Measurements from ENCODE around the gene INVS. TPM values are rescaled to one million over a fixed set of nuclear protein-coding genes. Genes with fewer than 3 reads are reported as not detected.

Gene INVS
- total and polyA plus RNA-seq, 11 donors, result 2.5 to 10.4 (median 7.4) TPM

DNA sequence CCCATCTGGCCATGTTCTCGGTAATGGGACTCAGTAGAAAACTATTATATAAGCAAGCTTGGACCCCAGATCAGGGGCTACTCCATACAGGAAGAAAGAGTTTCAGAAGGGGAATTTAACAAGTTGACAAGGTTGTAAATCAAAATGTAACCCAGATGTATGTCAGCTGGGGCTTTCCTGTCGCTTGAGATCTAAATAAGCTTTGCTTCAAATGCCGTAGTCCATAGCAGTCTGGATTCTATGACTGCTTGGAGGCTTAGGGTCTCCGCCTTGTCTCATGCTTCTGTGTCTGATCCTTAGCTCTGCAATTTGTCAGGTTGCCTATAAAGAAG is 183.3 kb downstream of the INVS start:
- ATAC-seq (no peak), DNase-seq (no peak)
- TF ChIP-seq, protein P1, sequence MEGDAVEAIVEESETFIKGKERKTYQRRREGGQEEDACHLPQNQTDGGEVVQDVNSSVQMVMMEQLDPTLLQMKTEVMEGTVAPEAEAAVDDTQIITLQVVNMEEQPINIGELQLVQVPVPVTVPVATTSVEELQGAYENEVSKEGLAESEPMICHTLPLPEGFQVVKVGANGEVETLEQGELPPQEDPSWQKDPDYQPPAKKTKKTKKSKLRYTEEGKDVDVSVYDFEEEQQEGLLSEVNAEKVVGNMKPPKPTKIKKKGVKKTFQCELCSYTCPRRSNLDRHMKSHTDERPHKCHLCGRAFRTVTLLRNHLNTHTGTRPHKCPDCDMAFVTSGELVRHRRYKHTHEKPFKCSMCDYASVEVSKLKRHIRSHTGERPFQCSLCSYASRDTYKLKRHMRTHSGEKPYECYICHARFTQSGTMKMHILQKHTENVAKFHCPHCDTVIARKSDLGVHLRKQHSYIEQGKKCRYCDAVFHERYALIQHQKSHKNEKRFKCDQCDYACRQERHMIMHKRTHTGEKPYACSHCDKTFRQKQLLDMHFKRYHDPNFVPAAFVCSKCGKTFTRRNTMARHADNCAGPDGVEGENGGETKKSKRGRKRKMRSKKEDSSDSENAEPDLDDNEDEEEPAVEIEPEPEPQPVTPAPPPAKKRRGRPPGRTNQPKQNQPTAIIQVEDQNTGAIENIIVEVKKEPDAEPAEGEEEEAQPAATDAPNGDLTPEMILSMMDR (IDR thresholded peaks at IDR 0.05), result no peak
- no peak for TF ChIP-seq POLR2A (IDR thresholded peaks at IDR 0.05)
- Histone ChIP-seq H3K27ac (no peak overlapping the region), H3K36me3 (peaks cover 4 to 84% (median 36%) of the 10 kb centered on the region in 9 donors), H3K27me3 (no peaks in the 10 kb centered on the region), H3K4me1 (no peaks in the 10 kb centered on the region), H3K9me3 (peaks cover 0 to 22% (median 0%) of the 10 kb centered on the region in 12 donors), H3K4me3 (no peak overlapping the region)
- intact Hi-C loops (cut with DNase I), result no loop called here
- WGBS, 4 donors, result 94 to 99% (median 95%) methylated on average over 4 of the region's 4 CpGs

DNA sequence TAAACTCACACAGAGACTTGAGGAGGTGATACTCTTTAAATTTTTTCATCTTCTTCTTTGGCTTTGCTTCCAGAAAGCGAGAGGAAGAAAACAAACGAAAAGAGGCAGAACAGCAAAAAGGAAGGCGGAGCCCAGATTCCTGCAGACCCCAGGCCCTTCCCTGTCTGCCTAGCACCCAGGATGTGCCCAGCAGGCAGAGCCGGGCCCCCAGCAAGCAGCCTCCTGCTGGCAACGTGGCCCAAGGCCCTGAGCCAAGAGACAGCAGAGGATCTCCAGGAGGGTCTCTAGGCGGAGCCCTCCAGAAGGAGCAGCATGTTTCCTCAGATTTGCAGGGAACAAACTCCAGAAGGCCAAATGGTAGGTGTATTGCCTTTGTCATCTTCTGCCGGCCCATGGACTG is 185.2 kb downstream of the INVS start:
- intact Hi-C loops (cut with DNase I), result no loop called here
- TF ChIP-seq POLR2A (IDR thresholded peaks at IDR 0.05), result no peak
- TF ChIP-seq, protein P1 (IDR thresholded peaks at IDR 0.05), result no peak

DNA sequence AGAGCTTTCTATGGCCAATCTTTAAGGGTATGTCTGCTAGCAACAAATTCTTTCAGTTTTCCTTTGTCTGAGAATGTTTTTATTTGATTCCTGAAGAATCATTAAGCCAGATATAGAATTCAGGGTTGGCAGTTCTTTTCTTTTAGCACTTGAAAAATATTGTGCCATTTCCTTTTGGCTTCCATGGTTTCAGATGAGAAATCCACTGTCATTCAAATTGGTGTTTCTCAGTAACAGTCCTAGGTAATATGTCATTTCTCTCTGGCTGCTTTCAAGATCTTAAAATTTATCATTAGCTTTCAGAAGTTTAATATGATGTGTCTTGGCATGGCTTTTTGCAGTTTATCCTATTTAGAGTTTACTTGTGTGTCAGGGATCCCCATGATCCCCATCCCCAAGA is 186.0 kb downstream of the INVS start:
- TF ChIP-seq POLR2A (IDR thresholded peaks at IDR 0.05), result no peak
- TF ChIP-seq, protein P1 (IDR thresholded peaks at IDR 0.05), result no peak
- Histone ChIP-seq H3K36me3 (peaks cover 4 to 87% (median 46%) of the 10 kb centered on the region in 9 donors), H3K4me1 (no peaks in the 10 kb centered on the region), H3K4me3 (no peak overlapping the region), H3K27me3 (no peaks in the 10 kb centered on the region), H3K9me3 (peaks cover 0 to 36% (median 0%) of the 10 kb centered on the region in 12 donors), H3K27ac (no peak overlapping the region)
- intact Hi-C loops (cut with DNase I), result no loop called here
- DNase-seq (no peak), ATAC-seq (no peak)

More for the DNA sequence above, 185.2 kb downstream of the INVS start:
- peaks cover 4 to 87% (median 41%) of the 10 kb centered on the region in 9 donors for H3K36me3 ChIP-seq
- H3K9me3 ChIP-seq, result peaks cover 0 to 36% (median 0%) of the 10 kb centered on the region in 12 donors
- no peak for DNase-seq
- 83 to 89% (median 85%) methylated on average over 7 of the region's 7 CpGs for WGBS, 4 donors
- H3K4me3 ChIP-seq, result no peak overlapping the region
- no peaks in the 10 kb centered on the region for H3K27me3 ChIP-seq
- no peak for ATAC-seq
- H3K4me1 ChIP-seq, result no peaks in the 10 kb centered on the region
- H3K27ac ChIP-seq, result no peak overlapping the region

DNA sequence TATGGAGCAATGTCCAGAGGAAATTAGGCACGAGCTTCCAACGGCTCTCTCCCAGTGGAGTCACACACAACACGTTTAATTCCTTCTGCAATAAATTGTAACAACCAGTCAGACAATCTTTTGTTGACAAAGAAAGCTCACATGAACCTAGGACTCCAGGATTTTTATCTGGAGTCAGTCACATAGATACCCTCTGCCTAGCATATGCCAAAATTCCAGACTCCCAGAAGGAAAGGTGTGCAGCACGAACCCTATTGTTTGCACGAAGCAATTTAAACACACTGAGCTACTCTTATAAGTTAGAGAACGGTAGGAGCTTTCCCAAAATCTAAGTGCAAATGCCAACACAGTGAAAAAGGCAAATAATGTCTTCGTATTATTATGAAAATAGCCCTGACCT is 186.6 kb downstream of the INVS start:
- H3K36me3 ChIP-seq, result peaks cover 4 to 86% (median 46%) of the 10 kb centered on the region in 9 donors
- intact Hi-C loops (cut with DNase I), result no loop called here

More for the DNA sequence above, 186.6 kb downstream of the INVS start:
- WGBS, 4 donors, result 98% methylated on average over 7 of the region's 7 CpGs
- H3K9me3 ChIP-seq, result peaks cover 0 to 36% (median 0%) of the 10 kb centered on the region in 12 donors
- DNase-seq (no peak), ATAC-seq (no peak)
- no peak overlapping the region for H3K4me3 ChIP-seq
- H3K27ac ChIP-seq, result no peak overlapping the region
- H3K27me3 ChIP-seq, result no peaks in the 10 kb centered on the region
- no peaks in the 10 kb centered on the region for H3K4me1 ChIP-seq
- TF ChIP-seq, protein P1 (IDR thresholded peaks at IDR 0.05), result no peak
- TF ChIP-seq POLR2A (IDR thresholded peaks at IDR 0.05), result no peak

All from heart left ventricle (tissue), 16 donors.